Measurements from ENCODE around the gene UBTD2. TPM values are rescaled to one million over a fixed set of nuclear protein-coding genes. Genes with fewer than 3 reads are reported as not detected.

Gene UBTD2
- total and polyA plus RNA-seq, 12 donors, result 7.5 to 11.3 (median 8.9) TPM

- no peaks in the 10 kb centered on the region for H3K9me3 ChIP-seq
- no peaks in the 10 kb centered on the region for H3K27me3 ChIP-seq
- H3K36me3 ChIP-seq, result no peaks in the 10 kb centered on the region
- no peak overlapping the region for H3K4me3 ChIP-seq
- ATAC-seq (no peak), DNase-seq (no peak)
- no peak for TF ChIP-seq CTCF (IDR thresholded peaks at IDR 0.05)
- H3K27ac ChIP-seq, result no peak overlapping the region
- intact Hi-C loops (cut with DNase I), result no loop called here
- H3K4me1 ChIP-seq, result peaks cover 9 to 63% (median 33%) of the 10 kb centered on the region in 9 donors
- 89 to 95% methylated on average over 4 of the region's 4 CpGs for WGBS, 2 donors
Observed at GRCh38 chr5:172264815-172265395, 18.7 kb downstream of the UBTD2 start.

DNA sequence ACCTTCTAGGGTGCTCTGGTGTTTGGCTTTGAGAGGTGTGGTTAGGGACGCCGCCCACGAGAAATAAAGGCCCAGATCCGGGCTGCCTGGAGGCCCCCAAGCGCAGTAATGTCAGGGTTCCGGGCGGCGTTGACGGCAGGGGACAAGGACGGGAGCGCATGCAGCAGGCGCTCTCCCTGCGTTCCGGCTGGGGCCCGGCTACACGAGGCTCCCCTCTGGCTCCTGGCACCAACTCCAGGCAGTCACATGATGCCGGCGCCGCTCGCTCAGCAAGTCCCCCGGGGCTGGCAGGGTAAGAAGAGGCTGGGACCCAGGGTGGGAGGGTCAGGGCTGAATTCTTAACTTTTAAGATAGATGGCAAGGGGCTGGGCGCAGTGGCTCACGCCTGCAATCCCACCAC is 28.1 kb downstream of the UBTD2 start:
- intact Hi-C loops (cut with DNase I), result no loop called here
- peaks cover 0 to 36% (median 7%) of the 10 kb centered on the region in 9 donors for H3K36me3 ChIP-seq
- 94 to 96% methylated on average over 23 of the region's 23 CpGs for WGBS, 2 donors
- DNase-seq (no peak), ATAC-seq (no peak)
- no peak for TF ChIP-seq CTCF (IDR thresholded peaks at IDR 0.05)
- no peaks in the 10 kb centered on the region for H3K27me3 ChIP-seq
- no peak overlapping the region for H3K27ac ChIP-seq
- no peak overlapping the region for H3K4me3 ChIP-seq
- peaks cover 0 to 4% (median 0%) of the 10 kb centered on the region in 9 donors for H3K4me1 ChIP-seq
- peaks cover 0 to 46% (median 24%) of the 10 kb centered on the region in 11 donors for H3K9me3 ChIP-seq

DNA sequence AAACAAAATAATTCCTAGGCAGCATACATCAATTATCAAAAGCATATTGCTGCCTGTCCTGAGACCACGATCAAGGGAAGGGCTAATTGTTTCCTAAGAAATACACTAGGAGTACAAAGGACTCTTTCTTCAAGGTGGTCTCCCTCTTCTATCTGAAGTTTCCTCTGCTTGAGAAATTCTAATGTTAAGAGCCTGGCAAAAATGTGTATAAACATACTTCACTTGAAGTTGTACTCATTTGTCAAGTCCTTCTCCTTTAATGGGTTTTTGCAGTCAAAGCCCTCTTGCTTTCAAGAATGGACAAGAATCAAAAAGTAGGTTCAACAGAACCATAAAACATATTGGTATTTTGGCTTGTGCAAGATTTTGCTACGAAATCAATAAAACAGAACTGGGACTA is 31.1 kb downstream of the UBTD2 start:
- WGBS, 2 donors, result 92 to 96% methylated on average over 2 of the region's 2 CpGs
- H3K27me3 ChIP-seq, result no peaks in the 10 kb centered on the region
- TF ChIP-seq CTCF (IDR thresholded peaks at IDR 0.05), result no peak
- no peaks in the 10 kb centered on the region for H3K4me1 ChIP-seq
- no peak overlapping the region for H3K27ac ChIP-seq
- ATAC-seq (no peak), DNase-seq (no peak)
- intact Hi-C loops (cut with DNase I), result no loop called here
- H3K9me3 ChIP-seq, result peaks cover 0 to 43% (median 25%) of the 10 kb centered on the region in 11 donors
- H3K4me3 ChIP-seq, result no peak overlapping the region
- peaks cover 0 to 28% (median 4%) of the 10 kb centered on the region in 9 donors for H3K36me3 ChIP-seq

GRCh38 chr5:172251419-172251818 is 32.1 kb downstream of the UBTD2 start:
- Histone ChIP-seq H3K27ac (no peak overlapping the region), H3K36me3 (peaks cover 0 to 28% (median 4%) of the 10 kb centered on the region in 9 donors), H3K4me1 (peaks cover 0 to 4% (median 0%) of the 10 kb centered on the region in 9 donors), H3K27me3 (no peaks in the 10 kb centered on the region), H3K4me3 (no peak overlapping the region), H3K9me3 (peaks cover 0 to 43% (median 25%) of the 10 kb centered on the region in 11 donors)
- DNase-seq (no peak), ATAC-seq (no peak)
- WGBS, 2 donors, result 97 to 100% methylated on average over 1 of the region's 1 CpG
- TF ChIP-seq CTCF (IDR thresholded peaks at IDR 0.05), result no peak
- intact Hi-C loops (cut with DNase I), result no loop called here
